Activated CD4-positive, alpha-beta T cell treated with anti-CD3 and anti-CD28 coated beads, Interleukin-2, amount 50 U/mL, for 16 hours (primary cell): Measurements from ENCODE around the gene VSNL1.
"Not testable (repeated sequence)": the region's sequence is repeated elsewhere in the genome, so short reads cannot be mapped to it uniquely, and the experiment has no call there.

Experiments used
- DNase-seq: peaks from one replicate; pipeline ENCODE4 v3.0.0-alpha.2; 2020

The VSNL1 gene

DNA sequence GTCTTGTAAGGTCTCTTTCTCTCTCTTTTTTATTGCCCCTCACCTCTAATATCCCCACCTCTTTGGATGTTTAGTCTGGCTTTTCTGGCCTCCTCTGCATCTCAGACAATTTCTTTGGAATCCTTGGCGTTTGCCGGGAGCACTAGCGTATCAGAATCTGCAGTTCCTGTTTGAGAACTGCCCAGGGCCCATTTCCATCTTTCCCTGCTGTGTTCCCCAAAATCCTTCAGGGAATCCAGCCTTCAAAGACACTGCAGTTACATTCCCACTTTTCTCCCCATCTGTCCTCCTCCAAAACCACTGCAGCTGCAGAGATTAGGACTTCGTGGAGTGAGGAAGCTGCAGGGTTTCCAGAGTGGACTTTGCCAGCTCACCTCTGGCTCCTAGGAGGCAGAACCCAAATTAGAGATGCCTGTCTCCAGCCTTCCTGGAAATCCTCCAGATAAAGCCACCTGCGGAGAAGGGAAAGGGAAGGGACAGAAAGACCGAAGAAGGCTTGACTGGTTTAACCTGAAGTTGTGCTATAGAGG lies 2.7 kb downstream of the VSNL1 start:
- no peak for DNase-seq

DNA sequence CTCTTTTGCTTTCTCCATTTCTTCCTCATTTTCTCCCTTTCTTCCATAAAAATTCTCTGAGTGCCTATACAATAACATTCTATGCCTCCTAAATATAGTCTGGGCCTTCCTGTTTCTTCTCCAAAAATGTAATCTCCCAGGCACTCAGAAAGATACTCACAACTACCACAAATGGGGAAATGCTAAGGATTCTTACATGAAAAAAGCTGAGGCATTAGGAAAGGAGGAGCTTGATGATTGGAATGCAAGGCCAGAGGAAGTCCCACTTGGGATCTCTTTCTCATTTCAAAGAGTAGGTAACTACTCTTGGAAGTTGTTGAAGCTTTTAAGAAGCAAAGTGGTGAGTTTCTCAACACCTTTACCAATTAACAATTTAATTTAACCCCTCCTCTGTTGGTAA lies 3.4 kb downstream of the VSNL1 start:
- no peak for DNase-seq

DNA sequence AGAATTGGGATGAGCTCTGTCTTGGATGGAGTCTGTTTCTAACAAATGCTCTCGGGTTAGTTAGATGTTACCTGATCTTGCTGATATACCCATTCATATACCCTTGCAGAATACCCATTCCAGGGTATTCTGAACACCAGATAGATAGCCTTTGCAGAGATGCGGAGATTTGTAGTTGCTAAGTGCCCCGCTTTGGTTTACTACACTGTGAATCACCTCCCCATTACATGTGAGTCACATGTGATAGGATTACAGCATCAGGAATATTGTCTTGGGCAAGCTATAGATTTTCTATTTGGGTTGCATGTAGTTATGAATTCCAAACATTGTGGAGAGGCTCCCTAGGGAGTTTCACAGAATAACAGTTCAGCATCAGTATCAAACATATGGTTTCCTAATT lies 3.8 kb downstream of the VSNL1 start:
- no peak for DNase-seq

DNA sequence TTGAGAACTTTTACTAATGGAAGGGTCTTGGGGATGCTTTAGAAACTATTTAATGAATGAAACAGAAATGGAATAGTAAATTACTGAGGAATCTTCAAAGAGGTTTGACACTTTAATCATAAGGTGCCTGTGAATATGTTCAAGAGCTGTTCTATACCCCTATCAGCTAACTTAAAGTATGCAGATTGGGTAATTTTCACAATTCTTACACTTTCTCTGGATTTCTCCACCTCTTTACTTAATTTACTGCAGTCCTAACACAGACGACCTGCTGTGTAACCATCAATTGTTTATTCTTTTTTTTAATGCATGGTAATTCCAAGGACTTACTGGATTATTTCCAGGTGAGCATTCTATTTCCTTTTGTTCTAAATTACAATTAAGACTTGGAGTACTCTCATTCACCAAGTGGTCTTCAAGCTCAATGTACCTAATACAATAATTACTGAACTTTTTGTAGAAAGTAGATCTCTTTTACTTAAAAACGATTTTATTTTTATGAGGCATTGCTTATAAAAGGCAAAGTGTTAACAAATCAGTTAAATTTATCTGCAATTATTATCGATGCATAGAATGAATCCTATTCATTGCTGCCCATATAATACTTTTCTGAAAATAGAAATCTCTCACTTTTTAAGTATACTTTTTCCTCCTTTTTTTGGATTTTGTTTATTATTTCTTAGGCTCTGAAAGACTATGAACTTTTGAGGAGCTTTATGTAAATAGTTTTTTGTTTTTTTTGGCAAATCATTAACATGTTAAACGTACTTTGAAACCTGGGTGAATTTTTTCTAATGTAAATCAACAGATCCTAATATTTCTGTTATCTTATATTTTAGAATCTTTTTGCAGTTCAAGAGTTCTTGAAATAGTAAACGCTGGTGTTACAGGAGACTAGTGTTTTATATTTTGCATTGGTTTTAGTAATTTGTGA lies 5.5 kb downstream of the VSNL1 start:
- no peak for DNase-seq

DNA sequence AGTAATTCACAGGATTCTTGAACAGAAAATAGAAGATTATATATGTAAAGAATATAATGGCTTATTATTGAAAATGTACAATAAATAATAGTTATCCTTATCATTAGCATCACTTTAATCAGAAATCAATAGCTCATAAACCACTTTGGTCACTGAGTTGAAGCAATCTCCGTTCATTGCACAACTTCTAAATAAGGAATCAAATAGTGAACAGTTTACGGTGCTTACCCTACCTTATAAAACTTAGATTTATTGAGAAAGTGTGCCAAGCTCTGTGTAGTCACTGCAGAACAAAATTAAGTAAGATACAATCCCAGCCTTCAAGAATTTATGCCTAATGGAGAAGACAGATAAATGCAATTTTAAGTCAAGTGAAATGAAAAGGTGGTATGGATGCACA lies 6.7 kb downstream of the VSNL1 start:
- no peak for DNase-seq

DNA sequence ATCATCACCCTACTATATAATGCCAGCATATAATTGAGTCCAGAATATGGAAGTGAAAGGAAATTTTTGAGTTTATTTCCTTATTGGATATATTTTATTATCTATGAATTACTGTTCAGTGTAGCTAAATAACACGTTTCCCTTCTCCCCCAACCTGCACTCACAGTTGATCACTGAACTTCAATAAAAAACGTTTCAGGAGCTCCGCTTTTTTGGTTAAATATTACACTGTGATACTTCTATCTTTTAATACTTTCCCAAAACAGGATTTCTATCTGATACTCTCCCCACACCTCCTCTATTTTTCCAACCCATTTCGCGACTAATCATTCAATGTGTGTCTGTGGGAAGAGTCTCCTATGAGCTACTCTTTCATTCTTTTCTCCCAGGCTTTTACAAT lies 7.2 kb downstream of the VSNL1 start:
- no peak for DNase-seq

DNA sequence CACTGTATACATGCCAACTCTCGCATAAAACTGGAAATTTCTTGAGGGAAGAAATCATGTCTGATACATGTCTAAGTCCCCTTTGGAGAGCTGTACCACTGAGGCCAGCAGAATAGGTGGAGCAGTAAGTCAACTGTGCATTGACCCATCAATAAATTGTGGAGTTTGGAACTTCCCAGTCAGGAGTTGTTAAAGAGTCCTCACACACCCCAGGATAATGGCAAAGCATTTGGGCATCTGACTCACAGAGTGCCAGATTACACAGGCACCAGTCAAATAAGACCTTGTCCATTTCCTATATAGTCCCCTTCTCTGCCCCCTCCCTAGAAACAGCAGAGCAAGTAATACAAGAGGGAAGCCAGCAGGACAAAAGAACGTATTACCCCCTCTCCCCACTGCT lies 10.4 kb downstream of the VSNL1 start:
- DNase-seq: no peak

DNA sequence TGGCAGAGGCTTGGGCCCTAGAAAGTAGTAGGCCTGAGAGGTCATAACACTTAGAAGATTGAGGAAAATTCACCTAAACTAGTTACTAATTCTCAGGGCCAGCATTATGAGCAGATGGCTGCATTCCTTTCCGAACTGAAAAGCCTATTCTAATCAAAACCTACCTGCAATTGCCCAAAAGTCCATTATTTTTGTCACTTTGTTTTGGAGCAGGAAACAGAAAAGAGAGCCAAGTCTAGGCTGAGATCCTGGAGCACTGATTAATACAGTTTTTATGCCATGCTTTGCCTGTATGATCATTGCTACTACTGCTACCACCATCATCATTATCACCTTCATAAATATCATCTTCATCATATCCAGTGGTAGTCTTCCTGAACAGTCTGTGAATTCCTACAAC lies 14.7 kb downstream of the VSNL1 start:
- DNase-seq: no peak

DNA sequence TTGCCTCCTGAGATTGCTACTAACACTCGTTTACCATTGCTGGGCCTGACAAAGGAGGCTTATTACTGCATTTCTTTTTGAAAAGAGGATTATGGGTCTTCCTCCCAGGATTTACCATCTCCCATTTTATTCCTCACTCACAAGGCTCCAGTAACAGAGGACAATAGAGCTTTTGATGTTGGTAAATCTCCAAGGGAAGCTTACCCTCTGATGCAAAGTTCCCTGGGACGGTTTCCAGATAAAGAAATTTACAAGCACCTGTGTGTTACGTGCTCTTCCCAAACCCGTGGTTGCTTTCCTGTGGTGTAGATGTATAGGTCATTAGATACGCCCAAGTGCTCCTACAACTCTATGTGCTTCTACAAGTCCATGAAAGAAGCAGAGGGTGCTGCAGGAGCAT lies 17.1 kb downstream of the VSNL1 start:
- no peak for DNase-seq

DNA sequence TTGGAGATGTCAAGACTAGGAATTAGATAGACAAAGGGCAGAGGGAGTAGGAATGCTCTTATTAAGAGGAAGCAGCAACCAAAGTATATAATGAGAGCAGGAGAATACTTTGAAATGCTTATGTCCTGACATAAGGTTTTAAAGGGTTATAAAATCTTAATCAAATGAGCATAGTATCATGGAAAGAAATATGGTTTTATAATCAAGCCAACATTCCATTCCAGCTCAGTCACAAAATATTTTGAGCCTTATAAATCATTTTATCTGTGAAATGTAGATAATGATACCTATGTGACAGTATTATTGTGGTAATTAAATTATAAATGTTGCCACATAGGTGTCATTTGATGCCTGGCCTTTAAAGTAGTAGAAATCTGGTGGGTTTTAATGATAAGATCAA lies 17.6 kb downstream of the VSNL1 start:
- no peak for DNase-seq

DNA sequence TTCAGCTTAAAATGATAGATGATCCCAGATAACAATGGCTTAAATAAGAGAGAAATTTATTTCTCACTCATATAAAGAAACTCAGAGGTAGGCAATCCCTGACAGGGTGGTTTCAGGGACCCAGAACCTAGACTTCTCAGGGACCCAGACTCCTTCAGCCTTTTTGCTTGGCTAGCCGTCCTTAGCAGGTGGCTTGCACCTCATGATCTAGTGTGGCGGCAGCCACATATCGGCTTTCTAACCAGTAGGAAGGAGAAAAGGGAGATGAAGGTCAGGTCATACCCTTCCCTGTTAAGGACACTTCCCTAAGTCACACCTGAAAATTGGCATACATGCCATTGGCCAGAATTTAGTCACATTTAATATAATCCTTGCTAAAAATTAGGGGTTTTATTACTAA lies 18.4 kb downstream of the VSNL1 start:
- DNase-seq: no peak

DNA sequence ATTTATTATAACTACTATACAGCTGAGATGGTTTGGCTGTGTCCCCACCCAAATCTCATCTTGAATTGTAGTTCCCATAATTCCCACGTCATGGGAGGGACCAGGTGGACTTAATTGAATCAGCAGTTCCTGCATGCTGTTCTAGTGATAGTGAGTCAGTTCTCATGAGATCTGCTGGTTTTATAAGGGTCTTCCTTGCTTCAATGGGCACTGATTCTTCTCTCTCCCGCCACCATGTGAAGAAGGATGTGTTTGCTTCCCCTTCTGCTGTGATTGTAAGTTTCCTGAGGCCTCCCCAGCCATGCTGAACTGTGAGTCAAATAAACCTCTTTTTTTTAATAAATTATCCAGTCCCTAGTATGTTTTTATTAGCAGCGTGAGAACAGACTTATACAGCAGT lies 25.2 kb downstream of the VSNL1 start:
- DNase-seq: not testable (repeated sequence)

DNA sequence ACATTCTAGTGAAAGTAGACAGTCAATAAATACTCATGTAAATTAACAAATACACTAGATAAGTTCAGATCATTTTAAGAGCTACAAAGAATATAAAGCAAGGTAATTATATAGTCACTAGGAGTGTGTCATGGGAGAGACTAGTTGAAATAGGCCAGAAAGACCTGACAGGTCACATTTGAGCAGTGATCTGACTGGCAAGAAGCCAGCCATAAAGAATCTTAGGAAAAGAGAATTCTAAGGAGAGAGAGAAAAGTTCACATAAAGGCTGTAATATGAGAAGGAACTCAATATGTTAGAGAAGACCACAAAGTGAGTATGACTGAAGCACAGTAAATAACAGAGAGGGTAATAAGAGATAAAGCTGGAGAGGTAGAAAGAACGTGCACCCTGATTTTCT lies 31.2 kb downstream of the VSNL1 start:
- no peak for DNase-seq

DNA sequence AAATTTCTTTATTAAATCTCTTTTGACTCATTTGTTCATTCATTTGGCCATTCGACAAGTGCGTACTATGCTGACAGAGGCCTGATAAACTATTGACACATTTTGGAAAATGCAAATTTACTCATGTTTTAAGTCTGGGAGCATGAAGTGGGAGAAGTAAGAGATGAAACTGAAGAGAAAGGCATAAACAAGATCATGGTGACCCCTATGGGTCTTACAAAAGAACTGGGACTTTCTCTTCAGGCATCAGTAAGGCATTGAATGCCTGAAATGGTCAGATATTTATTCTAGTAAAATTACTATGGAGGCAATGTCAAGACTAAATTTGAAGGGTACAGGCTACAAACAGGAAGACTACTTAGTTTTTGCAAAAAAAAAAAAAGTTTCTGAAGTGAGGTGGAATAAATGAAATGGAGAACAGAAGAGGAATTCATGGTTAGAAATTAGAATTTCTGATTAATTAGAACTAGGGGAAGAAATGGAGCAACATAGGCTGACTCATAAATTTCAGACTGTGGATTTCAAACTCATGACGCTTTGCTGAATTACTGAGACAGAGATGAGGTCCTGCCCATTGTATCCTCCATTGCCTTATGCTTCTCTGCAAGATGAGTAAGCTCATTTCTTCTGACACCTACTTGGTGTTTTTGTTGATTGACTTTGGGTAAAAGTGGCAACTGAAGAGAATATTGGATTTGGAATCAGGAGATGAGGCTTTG lies 32.7 kb downstream of the VSNL1 start:
- DNase-seq: no peak

DNA sequence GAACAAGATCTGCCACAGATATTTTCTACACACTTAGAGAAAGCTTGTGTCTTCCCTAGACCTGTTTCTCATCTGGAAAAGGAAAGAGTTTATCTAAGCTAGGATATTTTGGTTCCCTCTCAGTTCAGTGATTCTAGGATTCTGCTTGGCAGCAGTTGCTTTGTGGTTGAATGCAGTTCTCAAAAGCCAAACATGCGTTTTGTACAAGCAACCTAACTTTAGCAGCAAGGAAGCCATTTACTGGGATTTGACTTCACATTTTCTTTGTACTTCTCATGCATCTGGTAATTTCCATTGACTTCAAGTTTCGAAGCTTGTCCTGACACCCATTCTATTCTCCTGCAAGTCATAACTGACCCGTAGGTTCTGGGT lies 33.3 kb downstream of the VSNL1 start:
- no peak for DNase-seq

DNA sequence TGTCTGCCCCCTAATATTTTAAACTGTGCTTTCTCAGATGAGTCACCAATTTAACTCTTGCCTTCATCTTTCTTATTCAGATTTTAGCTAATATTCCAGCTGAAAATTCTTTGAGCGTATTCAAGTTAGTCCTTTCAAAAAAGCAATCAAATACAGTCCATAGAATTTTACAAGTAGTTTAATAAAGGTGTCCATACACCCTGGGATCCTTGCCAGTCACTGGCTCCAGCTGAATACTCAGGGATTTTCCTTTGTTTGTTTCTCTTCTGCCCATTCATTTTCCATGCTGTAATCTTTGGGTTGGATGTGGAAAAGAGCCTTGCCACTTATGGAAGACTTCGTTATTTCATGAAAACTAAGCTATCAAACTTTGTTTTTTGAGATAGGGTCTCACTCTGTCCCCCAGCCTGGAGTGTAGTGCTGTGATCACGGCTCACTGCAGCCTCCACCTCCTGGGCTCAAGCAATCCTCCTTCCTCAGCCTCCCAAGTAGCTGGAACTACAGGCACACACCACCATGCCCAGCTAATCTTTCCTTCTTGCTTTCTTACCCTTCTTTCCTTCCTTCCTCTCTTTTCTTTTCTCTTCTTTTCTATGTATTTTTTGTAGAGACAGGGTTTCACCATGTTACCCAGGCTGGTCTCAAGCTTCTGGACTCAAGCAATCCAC lies 34.0 kb downstream of the VSNL1 start:
- no peak for DNase-seq

DNA sequence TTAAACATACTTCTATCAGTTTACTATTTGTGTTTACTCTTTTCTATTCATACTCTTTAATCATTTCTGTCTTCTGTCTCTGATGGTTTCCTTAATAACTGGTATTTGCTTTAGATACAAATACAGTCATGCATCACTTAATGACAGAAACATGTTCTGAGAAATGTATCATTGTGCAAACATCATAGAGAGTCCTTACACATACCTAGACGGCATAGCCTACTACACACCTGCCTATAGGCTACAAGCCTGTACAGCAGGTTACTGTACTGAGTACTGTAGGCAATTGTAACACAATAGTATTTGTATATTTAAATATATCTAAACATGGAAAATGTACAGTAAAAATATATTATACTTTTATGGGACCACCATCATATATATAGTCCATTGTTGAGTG lies 36.3 kb downstream of the VSNL1 start:
- DNase-seq: no peak

DNA sequence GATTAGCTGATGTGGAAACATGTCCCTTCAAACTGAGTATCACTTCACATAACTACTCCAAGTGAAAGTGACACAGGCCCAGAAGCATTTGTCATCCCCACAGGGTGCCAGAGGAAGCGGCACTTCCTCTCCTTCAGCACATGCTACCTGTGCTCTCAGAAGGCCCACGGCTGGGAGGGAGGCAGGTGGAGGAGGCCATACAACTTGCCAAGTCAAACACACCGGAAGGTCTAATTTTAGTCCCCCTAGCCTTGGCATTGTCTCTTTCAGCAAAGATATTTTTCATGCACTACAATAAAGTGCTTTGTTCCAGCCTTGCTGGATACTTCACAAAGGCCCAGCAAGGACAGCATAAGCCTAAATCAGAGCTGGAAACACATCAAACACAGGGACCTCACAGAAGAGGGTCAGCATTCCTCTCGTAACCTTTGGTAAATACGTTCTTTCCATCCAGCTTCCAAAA lies 38.0 kb downstream of the VSNL1 start:
- no peak for DNase-seq

DNA sequence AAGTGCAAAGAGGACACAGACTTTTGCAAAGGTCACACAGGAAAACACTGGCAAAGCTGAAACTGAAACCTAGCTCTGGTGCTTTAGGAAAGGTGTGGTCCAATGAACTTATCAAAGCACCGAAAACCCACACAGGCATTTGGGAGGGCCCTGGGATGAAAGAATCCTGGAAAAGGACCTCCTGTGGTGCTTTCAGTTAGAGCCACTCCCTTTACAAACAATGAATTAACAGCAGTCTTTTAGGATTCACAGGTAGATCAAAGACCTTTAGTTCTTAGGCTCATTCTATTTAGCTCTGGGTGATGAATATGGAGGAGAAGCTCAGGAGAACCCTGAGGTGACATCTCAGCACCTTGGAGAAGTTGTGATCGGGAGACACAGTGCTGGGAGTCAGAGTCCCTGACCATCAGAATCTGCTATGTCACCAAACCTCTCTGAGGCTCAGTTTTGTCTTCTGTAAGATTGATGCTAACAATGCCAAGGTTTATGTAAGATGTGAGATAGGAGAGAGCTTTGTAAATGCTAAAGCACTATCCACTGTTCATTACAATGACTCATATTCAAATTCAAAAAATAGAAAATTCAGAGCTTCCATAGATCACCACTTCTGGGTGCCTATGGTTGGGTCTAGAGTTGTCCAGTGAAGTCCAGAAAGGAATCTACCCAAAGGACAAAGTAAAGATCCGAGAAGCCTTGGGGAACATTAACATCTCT lies 39.3 kb downstream of the VSNL1 start:
- no peak for DNase-seq

DNA sequence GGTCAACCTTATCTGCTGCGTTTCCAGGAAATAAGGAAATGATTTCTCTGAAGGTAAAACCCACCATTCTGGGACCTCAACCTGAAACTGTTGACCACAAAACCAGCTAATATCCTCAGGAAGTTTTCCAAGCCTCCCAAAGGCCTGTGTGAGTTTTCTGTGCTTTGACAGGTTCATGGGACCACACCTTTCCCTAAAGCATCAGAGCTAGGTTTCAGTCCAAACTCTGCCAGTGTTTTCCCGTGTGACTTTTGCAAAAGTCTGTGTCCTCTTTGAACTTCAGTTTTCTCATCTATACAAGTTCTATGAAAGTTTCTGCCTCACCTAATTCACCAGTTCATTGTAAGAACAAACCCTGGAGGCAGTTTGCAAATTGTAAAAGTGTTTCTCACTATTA lies 39.8 kb downstream of the VSNL1 start:
- DNase-seq: no peak

DNA sequence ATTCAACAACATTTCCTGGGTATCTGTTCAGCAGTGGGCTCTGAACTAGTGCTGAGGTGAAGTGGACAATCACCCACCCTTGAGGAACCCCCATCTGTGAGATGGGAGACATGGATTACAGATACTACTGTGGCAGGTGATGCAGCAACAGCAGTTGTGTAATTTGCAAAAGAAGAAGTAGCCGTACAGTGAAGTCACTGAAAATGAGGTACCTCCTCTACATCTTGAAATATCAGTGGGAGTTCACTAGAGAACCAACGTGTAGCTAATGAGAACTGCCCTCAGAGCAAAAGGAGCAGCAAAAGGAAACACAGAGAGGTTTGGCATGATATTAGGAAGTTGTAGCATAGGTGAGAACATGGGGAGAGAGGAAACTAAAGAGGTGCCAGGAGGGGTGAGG lies 41.3 kb downstream of the VSNL1 start:
- DNase-seq: no peak

DNA sequence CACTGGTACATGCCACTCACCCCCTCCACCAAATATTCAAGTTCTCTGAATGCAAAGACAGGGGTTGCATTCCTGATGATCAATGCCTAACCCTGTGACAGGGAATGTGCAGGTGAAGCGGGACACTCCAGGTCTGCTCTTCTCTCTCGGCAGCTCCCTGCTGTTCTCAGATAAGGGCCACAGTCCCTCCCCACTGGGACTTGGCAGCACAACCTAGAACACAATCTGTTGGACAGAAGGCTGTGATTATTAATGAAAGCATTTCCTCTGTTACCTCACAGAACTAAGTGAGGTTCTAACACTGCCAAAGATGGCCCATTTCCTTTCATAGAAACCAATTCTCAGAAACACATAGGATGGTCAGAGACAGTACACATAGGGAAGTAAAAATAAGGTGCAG lies 42.7 kb downstream of the VSNL1 start:
- no peak for DNase-seq

DNA sequence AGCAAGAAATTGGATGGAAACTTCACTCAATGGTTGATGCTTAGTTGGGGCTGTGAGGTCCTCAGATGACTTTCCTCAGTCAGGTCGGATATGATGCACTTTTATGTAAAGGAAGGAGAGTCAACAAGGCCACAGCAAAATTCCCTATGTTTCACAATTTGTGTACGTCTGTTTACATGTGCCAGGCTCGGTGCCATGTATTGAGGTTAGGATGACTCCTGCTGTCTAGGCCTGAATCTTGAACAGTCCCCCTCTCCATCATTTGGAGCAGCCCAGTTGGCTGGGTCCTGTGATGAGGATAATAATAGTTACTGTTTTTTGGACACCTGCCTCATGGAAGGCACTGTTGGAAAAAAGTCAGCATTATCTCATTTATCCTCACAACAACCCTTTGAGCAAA lies 43.1 kb downstream of the VSNL1 start:
- no peak for DNase-seq
